ENCODE data around the gene PGAM5.
"Not testable (repeated sequence)": the region's sequence is repeated elsewhere in the genome, so short reads cannot be mapped to it uniquely, and the experiment has no call there.

The PGAM5 gene

GRCh38 chr12:132747896-132748295 lies 37.3 kb downstream of the PGAM5 start:
- DNase-seq (ENCODE audit: low read depth), result no peak

GRCh38 chr12:132748319-132748718 lies 37.7 kb downstream of the PGAM5 start:
- DNase-seq (ENCODE audit: low read depth), result no peak

GRCh38 chr12:132753670-132754069 lies 43.0 kb downstream of the PGAM5 start:
- DNase-seq (ENCODE audit: low read depth), result not testable (repeated sequence)

GRCh38 chr12:132754160-132754932 lies 43.7 kb downstream of the PGAM5 start:
- no peak for DNase-seq (ENCODE audit: low read depth)

- DNase-seq (ENCODE audit: low read depth), result not testable (repeated sequence)
These were observed 48.2 kb downstream of the PGAM5 start for GRCh38 chr12:132758825-132759224.

DNA sequence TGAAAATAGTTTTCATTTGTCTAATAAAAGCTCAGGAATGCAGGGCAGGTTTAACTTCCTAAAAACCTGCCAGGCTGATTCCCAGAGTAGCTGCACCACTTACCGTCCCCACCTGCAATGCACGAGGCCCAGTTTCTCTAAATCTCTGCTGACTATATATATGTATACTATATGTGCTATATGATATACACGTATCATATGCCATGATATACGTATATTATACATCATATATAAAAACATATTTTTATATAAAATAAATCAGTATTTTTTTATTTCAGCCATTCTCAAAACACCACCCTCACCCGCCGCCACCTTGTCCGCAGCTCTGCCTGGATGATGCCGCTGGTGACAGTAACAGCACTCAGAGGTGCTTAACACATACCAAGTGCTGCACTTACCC lies 48.7 kb downstream of the PGAM5 start:
- no peak for DNase-seq (ENCODE audit: low read depth)

DNA sequence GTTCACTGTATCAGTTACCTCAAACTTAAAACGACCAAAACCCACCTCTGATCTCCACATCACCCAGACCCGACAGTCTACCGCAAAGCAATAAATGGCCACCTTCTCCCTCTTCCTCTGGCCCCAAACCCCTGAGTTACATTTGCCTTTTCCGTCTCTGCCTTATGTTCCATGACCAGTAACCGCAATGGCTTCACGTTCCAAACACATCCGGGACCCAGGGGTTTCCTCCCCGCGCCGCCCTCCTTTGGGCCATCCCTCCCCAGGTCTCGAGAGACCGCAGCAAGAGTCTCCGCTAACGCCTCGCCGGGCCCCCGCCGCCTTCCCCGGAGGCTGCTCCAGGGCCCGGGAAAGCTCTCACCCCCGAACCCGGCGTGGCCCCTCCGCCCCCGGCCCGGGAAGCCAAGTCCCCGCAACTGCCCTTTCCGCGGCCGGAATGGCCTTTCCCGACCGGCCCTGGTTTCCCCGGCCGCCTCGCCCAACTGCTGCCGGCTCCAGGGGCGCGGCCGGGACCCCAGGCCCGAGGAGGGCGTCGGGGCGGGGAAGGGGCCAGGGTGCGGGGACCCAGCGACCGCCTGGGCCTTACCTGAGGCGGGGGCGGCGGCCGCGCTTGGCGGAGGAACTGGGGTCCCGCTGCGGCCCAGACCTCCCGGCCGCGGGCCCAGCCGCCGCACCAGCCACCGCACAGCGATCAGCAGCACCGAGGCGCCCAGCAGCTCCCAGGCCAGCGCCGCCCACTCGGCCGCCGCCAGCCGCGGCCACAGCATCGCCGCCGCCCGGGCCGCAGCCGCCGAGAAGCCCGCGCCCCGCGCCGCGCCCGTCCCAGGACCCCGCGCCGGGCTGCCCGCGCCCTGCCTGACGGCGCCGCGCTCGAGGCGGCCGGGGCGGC lies 50.6 kb downstream of the PGAM5 start, which contains the start of gene ANKLE2:
Gene ANKLE2, minus strand, starts transcription at position 801 of the 889 bp plus-strand sequence. Its CDS starts 34 bp downstream, at position 767.
- peak; percentile 86 for DNase-seq (ENCODE audit: low read depth)

GRCh38 chr12:132761921-132762583 lies 51.4 kb downstream of the PGAM5 start:
- DNase-seq (ENCODE audit: low read depth), result peak; percentile 92

DNA sequence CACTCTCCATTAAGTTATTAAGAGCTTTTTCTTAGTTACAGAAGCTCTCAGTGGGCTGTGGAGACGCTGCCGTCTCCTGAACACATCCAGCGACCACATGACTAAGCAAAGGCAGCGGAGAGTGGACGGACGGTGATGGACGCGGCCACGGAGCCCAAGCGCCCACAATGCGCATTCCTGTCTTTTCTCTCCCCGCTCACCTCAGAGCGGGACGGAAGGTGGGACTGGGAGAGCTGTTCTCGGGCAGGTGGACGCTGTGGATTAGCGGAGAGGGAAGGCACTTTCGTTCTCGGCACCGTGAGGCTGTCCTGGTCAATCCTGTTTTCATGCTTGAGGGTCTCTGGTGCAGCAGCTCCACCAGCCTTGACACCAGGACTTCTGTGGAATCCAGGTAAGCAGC lies 53.6 kb downstream of the PGAM5 start:
- DNase-seq (ENCODE audit: low read depth), result no peak

DNA sequence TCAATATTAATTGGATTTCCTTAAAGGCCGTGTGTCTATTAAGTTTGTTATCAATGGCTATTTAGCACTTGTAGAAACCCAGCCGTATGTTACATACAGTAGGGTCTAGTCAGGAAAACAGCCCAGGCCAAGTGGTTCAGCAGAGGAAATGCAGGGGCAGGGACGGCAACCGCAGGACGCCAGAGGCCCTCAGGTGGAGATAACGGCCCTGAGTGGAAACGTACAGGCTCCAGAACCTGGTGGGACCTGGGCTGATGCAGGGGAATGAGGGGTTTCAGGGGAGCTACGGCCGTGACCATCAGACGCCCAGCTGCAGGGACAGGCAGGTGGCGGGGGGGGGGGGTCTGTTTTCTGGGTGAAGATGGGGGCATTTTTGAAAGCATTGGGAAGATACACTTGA lies 54.7 kb downstream of the PGAM5 start:
- no peak for DNase-seq (ENCODE audit: low read depth)

DNA sequence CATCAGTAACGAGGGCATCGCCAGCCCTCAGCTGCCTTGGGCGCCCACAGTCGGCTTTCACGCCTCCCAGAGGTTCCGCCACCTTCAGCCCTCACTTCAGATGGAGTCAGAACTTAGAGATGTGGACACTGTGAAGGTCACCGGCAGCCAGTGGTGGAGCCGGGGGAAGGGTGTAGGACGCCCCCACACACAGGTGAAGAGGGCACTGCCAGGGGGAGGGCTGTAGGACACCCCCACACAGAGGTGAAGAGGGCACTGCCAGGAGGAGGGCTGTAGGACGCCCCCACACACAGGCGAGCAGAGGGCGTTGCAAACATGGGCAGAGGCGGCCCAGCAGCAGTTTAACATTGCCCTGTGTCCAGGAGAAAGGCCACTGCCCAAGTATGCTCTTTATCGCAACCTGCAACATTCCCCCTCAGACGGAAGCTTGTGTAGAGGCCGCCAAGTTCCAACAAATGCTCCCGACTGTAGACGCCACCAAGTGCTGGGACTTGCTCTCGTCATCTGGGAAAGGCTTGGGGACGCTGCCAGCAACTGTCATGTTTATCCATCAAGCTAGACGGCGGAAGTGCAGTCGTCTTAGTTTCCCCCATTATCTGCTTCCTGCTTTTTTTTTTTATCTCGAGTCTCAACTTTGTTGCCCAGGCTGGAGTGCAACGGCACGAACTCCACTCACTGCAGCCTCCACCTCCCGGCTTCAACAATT lies 55.9 kb downstream of the PGAM5 start:
- peak; percentile 9 for DNase-seq (ENCODE audit: low read depth)

DNA sequence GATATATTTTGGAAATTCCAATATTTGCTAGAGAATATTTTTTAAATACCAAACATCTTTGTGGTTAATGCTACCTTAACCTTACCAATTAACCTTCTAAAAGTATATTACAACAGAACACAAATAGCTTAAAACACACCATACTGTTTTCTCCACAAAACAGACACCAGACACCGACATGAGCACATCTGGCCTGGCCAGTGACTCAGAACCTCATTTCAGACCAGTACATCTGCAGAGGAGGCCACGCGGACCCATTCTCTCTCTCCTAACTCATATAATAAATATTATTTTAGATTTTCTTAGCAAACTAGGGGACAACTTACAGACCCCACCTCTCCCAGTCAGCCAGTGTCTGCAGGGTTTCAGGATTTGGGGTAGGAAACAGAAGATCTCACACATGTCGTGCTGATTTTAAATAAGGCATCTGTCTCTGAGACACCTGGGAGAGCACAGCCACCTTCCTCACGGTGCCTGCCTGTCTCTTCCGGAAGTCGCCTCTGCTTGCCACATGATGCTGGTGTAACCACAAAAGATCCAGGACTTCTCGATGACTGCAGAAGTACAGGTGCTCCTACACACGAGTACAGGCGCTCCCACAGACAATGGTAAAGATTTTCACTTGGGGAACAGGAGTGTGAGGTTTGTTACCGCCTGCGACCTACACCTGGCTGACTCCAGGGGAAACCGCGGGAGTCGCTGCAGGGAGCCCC lies 60.6 kb downstream of the PGAM5 start:
- DNase-seq (ENCODE audit: low read depth), result peak; percentile 12
